GM23338 (cell line): Measurements from ENCODE around the gene PWWP3B. TPM values are rescaled to one million over a fixed set of nuclear protein-coding genes. Genes with fewer than 3 reads are reported as not detected.

Experiments
- ZNF462 ChIP-seq: fragments of 250-450 bp; sonication (Bioruptor Pico); IDR thresholded peaks from 2 replicates; pipeline ENCODE4 v1.5.0; 2020; ENCODE audit warnings: mild to moderate bottlenecking, moderate library complexity
- polyA plus RNA-seq: library from polyadenylated mRNA; unstranded; fragments of >200 nt; fragmentation: Nextera tagmentation; extraction: Ambion mirVana; gene quantifications from 2 replicates; pipeline ENCODE4 v1.2.1, GENCODE V29; 2016
- total RNA-seq: library from RNA; depleted of rRNA; stranded (reverse); fragments of >200 nt; shearing (Covaris generic); gene quantifications from 2 replicates; pipeline ENCODE4 v1.2.3, GENCODE V29; 2014; rRNA removed

Gene PWWP3B
- total and polyA plus RNA-seq, 2 experiments from 2014 or later = 0.84 to 1.1 TPM

- TF ChIP-seq ZNF462 (CRISPR knock-in tag) = no peak
Measured at GRCh38 chrX:106208154-106208553, 40.0 kb downstream of the PWWP3B start (continued).

Other genes starting within 250 kb of the PWWP3B start
- gene SERPINA7, start 129.6 kb upstream of the PWWP3B start, total RNA-seq = not detected in 2 replicates
- not detected in 2 replicates for gene SERPINA7, start 129.6 kb upstream of the PWWP3B start, polyA plus RNA-seq